HG02610 (cell line): Measurements from ENCODE around the gene TAF11L2.
"Not testable (repeated sequence)": the region's sequence is repeated elsewhere in the genome, so short reads cannot be mapped to it uniquely, and the experiment has no call there.

ENCODE experiments used
- ATAC-seq: cut with Tn5 transposase; IDR thresholded peaks from one replicate; pipeline ENCODE4 v1.9.1; 2021; ENCODE audit warnings: mild to moderate bottlenecking, moderate library complexity; ENCODE audit not compliant: unreplicated experiment

The TAF11L2 gene

DNA sequence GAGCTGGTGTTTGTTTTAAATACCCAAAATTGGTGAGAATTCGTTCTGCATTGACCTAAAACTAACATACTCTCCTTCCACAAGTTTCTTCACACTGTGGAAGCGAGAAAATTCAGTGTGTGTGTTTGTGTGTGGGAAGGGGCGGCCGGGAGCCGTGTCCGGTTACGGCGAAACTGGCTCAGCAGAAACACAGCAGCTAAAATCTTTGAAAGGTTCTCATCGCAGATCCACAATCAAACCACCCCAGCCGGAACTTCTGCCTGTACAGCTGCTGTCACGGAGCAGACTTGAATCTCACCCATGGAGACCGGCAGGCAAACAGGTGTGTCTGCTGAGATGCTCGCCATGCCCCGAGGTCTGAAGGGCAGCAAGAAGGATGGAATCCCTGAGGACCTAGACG lies 26.9 kb downstream of the TAF11L2 start, which contains the start of gene TAF11L5:
TAF11L5 (plus strand) TSS at position 301 of the 400 bp plus-strand sequence.
- not testable (repeated sequence) for ATAC-seq

DNA sequence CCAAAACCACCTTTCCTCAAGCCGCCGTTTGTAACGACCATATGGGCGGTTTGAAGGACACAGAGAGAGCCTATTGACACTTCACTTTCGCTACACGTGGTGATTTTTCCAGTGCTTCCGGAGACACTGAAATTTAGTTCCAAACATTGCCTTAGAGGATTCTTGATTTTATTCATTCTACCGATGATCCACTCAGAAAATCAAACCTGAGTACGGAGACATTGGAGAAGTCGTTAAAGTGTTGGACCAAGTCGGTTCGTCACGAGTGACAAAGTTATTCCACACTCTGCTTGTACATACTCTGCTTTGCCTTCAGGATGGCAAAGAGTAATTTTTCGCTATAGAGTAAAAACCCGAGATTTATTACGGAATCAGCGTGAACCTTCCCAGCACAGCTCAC lies 28.5 kb downstream of the TAF11L2 start:
- not testable (repeated sequence) for ATAC-seq

DNA sequence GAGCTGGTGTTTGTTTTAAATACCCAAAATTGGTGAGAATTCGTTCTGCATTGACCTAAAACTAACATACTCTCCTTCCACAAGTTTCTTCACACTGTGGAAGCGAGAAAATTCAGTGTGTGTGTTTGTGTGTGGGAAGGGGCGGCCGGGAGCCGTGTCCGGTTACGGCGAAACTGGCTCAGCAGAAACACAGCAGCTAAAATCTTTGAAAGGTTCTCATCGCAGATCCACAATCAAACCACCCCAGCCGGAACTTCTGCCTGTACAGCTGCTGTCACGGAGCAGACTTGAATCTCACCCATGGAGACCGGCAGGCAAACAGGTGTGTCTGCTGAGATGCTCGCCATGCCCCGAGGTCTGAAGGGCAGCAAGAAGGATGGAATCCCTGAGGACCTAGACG lies 30.3 kb downstream of the TAF11L2 start, which contains the start of gene TAF11L6:
TAF11L6 (plus strand) TSS at position 301 of the 400 bp plus-strand sequence.
- not testable (repeated sequence) for ATAC-seq
